HUES48 (cell line): ENCODE results near the gene C1QL2.
A peak's percentile ranks its signal among the peaks of the same experiment; 100 is the strongest.

Source experiments
- H3K27ac ChIP-seq: one replicate; pipeline ENCODE4 v1.7.0; 2013; ENCODE audit warnings: low read depth, low read length, inconsistent platforms
- H3K27me3 ChIP-seq: 2 replicates; pipeline ENCODE4 v1.6.1; 2013; ENCODE audit warnings: mild to moderate bottlenecking, low read length; ENCODE audit not compliant: control insufficient read depth, insufficient read depth
- H3K36me3 ChIP-seq: 2 replicates; pipeline ENCODE4 v1.6.1; 2013; ENCODE audit warnings: low read length; ENCODE audit not compliant: control insufficient read depth, insufficient read depth
- H3K4me1 ChIP-seq: 2 replicates; pipeline ENCODE4 v1.6.1; 2013; ENCODE audit warnings: mild to moderate bottlenecking, low read length; ENCODE audit not compliant: control insufficient read depth, insufficient read depth
- H3K4me3 ChIP-seq: 2 replicates; pipeline ENCODE4 v1.5.1; 2013; ENCODE audit warnings: mild to moderate bottlenecking, low read depth, low read length
- H3K9ac ChIP-seq: 2 replicates; pipeline ENCODE4 v1.6.1; 2013; ENCODE audit warnings: mild to moderate bottlenecking, low read depth, low read length, moderate library complexity
- H3K9me3 ChIP-seq: 2 replicates; pipeline ENCODE4 v1.6.1; 2013; ENCODE audit warnings: low read length; ENCODE audit not compliant: control insufficient read depth, insufficient read depth

The C1QL2 gene

GRCh38 chr2:119116411-119117295, 41.9 kb downstream of the C1QL2 start:
- no peaks in the 10 kb centered on the region for H3K36me3 ChIP-seq
- H3K9me3 ChIP-seq: peaks cover 5% of the 10 kb centered on the region; the same call in 1 of the 2 replicates
- H3K4me1 ChIP-seq: peaks cover 38% of the 10 kb centered on the region
- no peak overlapping the region for H3K27ac ChIP-seq
- no peaks in the 10 kb centered on the region; the same call in 1 of the 2 replicates for H3K27me3 ChIP-seq
- H3K4me3 ChIP-seq: no peak overlapping the region
- H3K9ac ChIP-seq: no peak overlapping the region

- Histone ChIP-seq H3K4me3 (no peak overlapping the region), H3K9ac (no peak overlapping the region), H3K27ac (no peak overlapping the region), H3K36me3 (no peaks in the 10 kb centered on the region), H3K9me3 (peaks cover 15% of the 10 kb centered on the region; the same call in 1 of the 2 replicates), H3K27me3 (no peaks in the 10 kb centered on the region; the same call in 1 of the 2 replicates), H3K4me1 (peaks cover 38% of the 10 kb centered on the region)
These were observed 44.3 kb downstream of the C1QL2 start for GRCh38 chr2:119114266-119114665.

- Histone ChIP-seq H3K9ac (no peak overlapping the region), H3K27me3 (no peaks in the 10 kb centered on the region; the same call in 1 of the 2 replicates)
These were observed 45.1 kb downstream of the C1QL2 start for GRCh38 chr2:119113489-119113770.

GRCh38 chr2:119112770-119113488, 45.6 kb downstream of the C1QL2 start:
- no peaks in the 10 kb centered on the region; the same call in 1 of the 2 replicates for H3K27me3 ChIP-seq
- H3K9ac ChIP-seq: no peak overlapping the region
- H3K9me3 ChIP-seq: peaks cover 15% of the 10 kb centered on the region; the same call in 1 of the 2 replicates
- H3K36me3 ChIP-seq: no peaks in the 10 kb centered on the region
- H3K4me3 ChIP-seq: no peak overlapping the region
- H3K27ac ChIP-seq: peak overlapping the region; percentile 18
- H3K4me1 ChIP-seq: peaks cover 26% of the 10 kb centered on the region; the same call in 1 of the 2 replicates

More at GRCh38 chr2:119113489-119113770, 45.1 kb downstream of the C1QL2 start:
- peaks cover 31% of the 10 kb centered on the region for H3K4me1 ChIP-seq
- no peaks in the 10 kb centered on the region for H3K36me3 ChIP-seq
- peaks cover 15% of the 10 kb centered on the region; the same call in 1 of the 2 replicates for H3K9me3 ChIP-seq
- H3K4me3 ChIP-seq: no peak overlapping the region
- peak overlapping the region; percentile 2 for H3K27ac ChIP-seq

- peak overlapping the region; percentile 18 for H3K27ac ChIP-seq
- H3K9ac ChIP-seq: no peak overlapping the region
- H3K36me3 ChIP-seq: no peaks in the 10 kb centered on the region
- H3K27me3 ChIP-seq: no peaks in the 10 kb centered on the region; the same call in 1 of the 2 replicates
- H3K4me1 ChIP-seq: peaks cover 26% of the 10 kb centered on the region; the same call in 1 of the 2 replicates
- peaks cover 15% of the 10 kb centered on the region; the same call in 1 of the 2 replicates for H3K9me3 ChIP-seq
- no peak overlapping the region for H3K4me3 ChIP-seq
These were observed 46.3 kb downstream of the C1QL2 start for GRCh38 chr2:119112230-119112629.

- H3K9ac ChIP-seq: no peak overlapping the region
- peaks cover 15% of the 10 kb centered on the region; the same call in 1 of the 2 replicates for H3K9me3 ChIP-seq
- H3K4me3 ChIP-seq: no peak overlapping the region
- no peaks in the 10 kb centered on the region for H3K36me3 ChIP-seq
- no peak overlapping the region for H3K27ac ChIP-seq
- H3K4me1 ChIP-seq: peaks cover 26% of the 10 kb centered on the region; the same call in 1 of the 2 replicates
- H3K27me3 ChIP-seq: no peaks in the 10 kb centered on the region; the same call in 1 of the 2 replicates
These were observed 47.2 kb downstream of the C1QL2 start for GRCh38 chr2:119111115-119111975.

GRCh38 chr2:119109866-119110265, 48.7 kb downstream of the C1QL2 start:
- Histone ChIP-seq H3K27me3 (no peaks in the 10 kb centered on the region), H3K4me3 (no peak overlapping the region), H3K9ac (no peak overlapping the region), H3K27ac (no peak overlapping the region), H3K36me3 (no peaks in the 10 kb centered on the region), H3K4me1 (peaks cover 26% of the 10 kb centered on the region; the same call in 1 of the 2 replicates), H3K9me3 (peaks cover 15% of the 10 kb centered on the region; the same call in 1 of the 2 replicates)

GRCh38 chr2:119108186-119108585, 50.4 kb downstream of the C1QL2 start:
- H3K9me3 ChIP-seq: peaks cover 15% of the 10 kb centered on the region; the same call in 1 of the 2 replicates
- H3K27ac ChIP-seq: no peak overlapping the region
- peaks cover 19% of the 10 kb centered on the region; the same call in 1 of the 2 replicates for H3K4me1 ChIP-seq
- no peaks in the 10 kb centered on the region for H3K36me3 ChIP-seq
- no peak overlapping the region for H3K9ac ChIP-seq
- H3K4me3 ChIP-seq: no peak overlapping the region
- H3K27me3 ChIP-seq: no peaks in the 10 kb centered on the region

- no peak overlapping the region for H3K9ac ChIP-seq
- 0 out of 2 replicates have a peak, but pooled peaks cover 9% of the 10 kb centered on the region for H3K4me1 ChIP-seq
- H3K9me3 ChIP-seq: peaks cover 8% of the 10 kb centered on the region; the same call in 1 of the 2 replicates
- H3K4me3 ChIP-seq: no peak overlapping the region
- H3K36me3 ChIP-seq: no peaks in the 10 kb centered on the region
- no peak overlapping the region for H3K27ac ChIP-seq
- no peaks in the 10 kb centered on the region for H3K27me3 ChIP-seq
These were observed 52.2 kb downstream of the C1QL2 start for GRCh38 chr2:119106301-119106897.
